Measurements from ENCODE around the gene NTN3.

- TF ChIP-seq CTCF (IDR thresholded peaks at IDR 0.05) (no peak), POLR2A (IDR thresholded peaks at IDR 0.05) (no peak), EP300 (IDR thresholded peaks at IDR 0.05) (no peak)
Measured at GRCh38 chr16:2457946-2458345, 13.2 kb upstream of the NTN3 start.
